ENCODE data around the gene PLD4. TPM values are rescaled to one million over a fixed set of nuclear protein-coding genes. Genes with fewer than 3 reads are reported as not detected.

The PLD4 gene
- total RNA-seq, 6 experiments from 2014 or later: 0.05 to 0.18 (median 0.11) TPM

- H3K27me3 Mint-ChIP-seq (ENCODE audit: insufficient read depth): peaks cover 6% of the 10 kb centered on the region
- H3K27ac Mint-ChIP-seq: no peak overlapping the region
- no peaks in the 10 kb centered on the region for H3K9me3 Mint-ChIP-seq
- H3K4me3 Mint-ChIP-seq: no peak overlapping the region
- peaks cover 13% of the 10 kb centered on the region for H3K36me3 Mint-ChIP-seq (ENCODE audit: low read depth)
- no peak for TF ChIP-seq CTCF (IDR thresholded peaks at IDR 0.05)
- no peak for DNase-seq
- H3K4me1 Mint-ChIP-seq (ENCODE audit: low read depth): peaks cover 8% of the 10 kb centered on the region; the same call in 1 of the 2 replicates
These were observed 32.8 kb downstream of the PLD4 start for GRCh38 chr14:104957146-104958113.

GRCh38 chr14:104964546-104964945, 39.9 kb downstream of the PLD4 start:
- H3K27ac Mint-ChIP-seq: no peak overlapping the region
- H3K9me3 Mint-ChIP-seq: no peaks in the 10 kb centered on the region
- H3K27me3 Mint-ChIP-seq (ENCODE audit: insufficient read depth): no peaks in the 10 kb centered on the region; the same call in 1 of the 2 replicates
- H3K4me3 Mint-ChIP-seq: no peak overlapping the region
- TF ChIP-seq CTCF (IDR thresholded peaks at IDR 0.05): no peak
- H3K4me1 Mint-ChIP-seq (ENCODE audit: low read depth): peaks cover 28% of the 10 kb centered on the region
- DNase-seq: no peak
- H3K36me3 Mint-ChIP-seq (ENCODE audit: low read depth): no peaks in the 10 kb centered on the region; the same call in 1 of the 2 replicates

- Mint-ChIP-seq H3K9me3 (no peaks in the 10 kb centered on the region), H3K27me3 (ENCODE audit: insufficient read depth) (no peaks in the 10 kb centered on the region; the same call in 1 of the 2 replicates), H3K27ac (no peak overlapping the region), H3K4me1 (ENCODE audit: low read depth) (peaks cover 29% of the 10 kb centered on the region), H3K4me3 (no peak overlapping the region), H3K36me3 (ENCODE audit: low read depth) (no peaks in the 10 kb centered on the region; the same call in 1 of the 2 replicates)
- no peak for DNase-seq
- no peak for TF ChIP-seq CTCF (IDR thresholded peaks at IDR 0.05)
These were observed 41.0 kb downstream of the PLD4 start for GRCh38 chr14:104965561-104966231.

GRCh38 chr14:104966261-104966865, 41.7 kb downstream of the PLD4 start:
- no peak for DNase-seq
- Mint-ChIP-seq H3K4me1 (ENCODE audit: low read depth) (peaks cover 35% of the 10 kb centered on the region), H3K27me3 (ENCODE audit: insufficient read depth) (no peaks in the 10 kb centered on the region; the same call in 1 of the 2 replicates), H3K4me3 (no peak overlapping the region), H3K27ac (no peak overlapping the region), H3K36me3 (ENCODE audit: low read depth) (no peaks in the 10 kb centered on the region; the same call in 1 of the 2 replicates), H3K9me3 (no peaks in the 10 kb centered on the region)
- TF ChIP-seq CTCF (IDR thresholded peaks at IDR 0.05): no peak

GRCh38 chr14:104966981-104967385, 42.3 kb downstream of the PLD4 start:
- no peak for TF ChIP-seq CTCF (IDR thresholded peaks at IDR 0.05)
- H3K4me1 Mint-ChIP-seq (ENCODE audit: low read depth): peaks cover 41% of the 10 kb centered on the region
- no peak overlapping the region for H3K4me3 Mint-ChIP-seq
- H3K27me3 Mint-ChIP-seq (ENCODE audit: insufficient read depth): no peaks in the 10 kb centered on the region; the same call in 1 of the 2 replicates
- no peaks in the 10 kb centered on the region for H3K9me3 Mint-ChIP-seq
- no peaks in the 10 kb centered on the region; the same call in 1 of the 2 replicates for H3K36me3 Mint-ChIP-seq (ENCODE audit: low read depth)
- no peak overlapping the region for H3K27ac Mint-ChIP-seq
- no peak for DNase-seq
